Measurements from ENCODE around the gene WDR44.

DNA sequence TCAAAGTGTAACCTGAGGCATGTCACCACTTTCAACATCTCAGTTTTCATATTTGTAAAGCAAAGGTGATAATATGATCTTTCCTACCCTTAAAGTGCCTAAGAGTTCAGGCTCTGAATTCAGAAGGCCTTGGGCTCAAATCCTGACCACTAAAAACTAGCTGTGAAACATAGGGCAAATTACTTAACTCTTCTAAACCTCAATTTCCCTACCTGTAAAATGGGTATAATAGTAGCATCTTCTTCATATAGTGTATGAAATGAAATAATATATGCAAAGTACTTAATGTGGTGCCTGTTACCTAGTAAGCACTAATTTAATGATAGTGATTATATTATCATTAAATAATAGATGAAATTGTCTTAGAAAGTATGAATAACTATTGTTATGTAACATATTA lies 7.0 kb upstream of the WDR44 start:
- TF ChIP-seq EZH2 (IDR thresholded peaks at IDR 0.05; ENCODE audit: borderline replicate concordance, insufficient read depth, low read depth, low read length, poor library complexity, severe bottlenecking) = no peak
- TF ChIP-seq, protein P1, sequence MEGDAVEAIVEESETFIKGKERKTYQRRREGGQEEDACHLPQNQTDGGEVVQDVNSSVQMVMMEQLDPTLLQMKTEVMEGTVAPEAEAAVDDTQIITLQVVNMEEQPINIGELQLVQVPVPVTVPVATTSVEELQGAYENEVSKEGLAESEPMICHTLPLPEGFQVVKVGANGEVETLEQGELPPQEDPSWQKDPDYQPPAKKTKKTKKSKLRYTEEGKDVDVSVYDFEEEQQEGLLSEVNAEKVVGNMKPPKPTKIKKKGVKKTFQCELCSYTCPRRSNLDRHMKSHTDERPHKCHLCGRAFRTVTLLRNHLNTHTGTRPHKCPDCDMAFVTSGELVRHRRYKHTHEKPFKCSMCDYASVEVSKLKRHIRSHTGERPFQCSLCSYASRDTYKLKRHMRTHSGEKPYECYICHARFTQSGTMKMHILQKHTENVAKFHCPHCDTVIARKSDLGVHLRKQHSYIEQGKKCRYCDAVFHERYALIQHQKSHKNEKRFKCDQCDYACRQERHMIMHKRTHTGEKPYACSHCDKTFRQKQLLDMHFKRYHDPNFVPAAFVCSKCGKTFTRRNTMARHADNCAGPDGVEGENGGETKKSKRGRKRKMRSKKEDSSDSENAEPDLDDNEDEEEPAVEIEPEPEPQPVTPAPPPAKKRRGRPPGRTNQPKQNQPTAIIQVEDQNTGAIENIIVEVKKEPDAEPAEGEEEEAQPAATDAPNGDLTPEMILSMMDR (IDR thresholded peaks at IDR 0.05) = no peak
